HEK293 (cell line): Measurements from ENCODE around the gene HSPH1.

Experiments
- BCL6B ChIP-seq: fragments of 450-650 bp; formaldehyde crosslinking; IDR thresholded peaks from 2 replicates; pipeline ENCODE4 v1.5.1; 2017; ENCODE audit warnings: missing biosample characterization, missing genetic modification characterization
- INSM2 ChIP-seq: fragments of 450-650 bp; formaldehyde crosslinking; IDR thresholded peaks from 2 replicates; pipeline ENCODE4 v1.5.1; 2016; ENCODE audit warnings: missing biosample characterization, missing genetic modification characterization
- KLF1 ChIP-seq: fragments of 450-650 bp; formaldehyde crosslinking; IDR thresholded peaks from 2 replicates; pipeline ENCODE4 v1.5.1; 2016; ENCODE audit warnings: missing biosample characterization, missing genetic modification characterization
- KLF10 ChIP-seq: fragments of 450-650 bp; IDR thresholded peaks from 2 replicates; pipeline ENCODE4 v1.5.1; 2018; ENCODE audit warnings: missing biosample characterization, mild to moderate bottlenecking, missing genetic modification characterization
- KLF8 ChIP-seq: fragments of 450-650 bp; formaldehyde crosslinking; IDR thresholded peaks from 2 replicates; pipeline ENCODE4 v1.5.1; 2016; ENCODE audit warnings: missing biosample characterization, missing genetic modification characterization
- KLF9 ChIP-seq: fragments of 450-650 bp; formaldehyde crosslinking; IDR thresholded peaks from 2 replicates; pipeline ENCODE4 v1.5.1; 2016; ENCODE audit warnings: missing biosample characterization, missing genetic modification characterization, low read depth
- PRDM1 ChIP-seq: fragments of 450-650 bp; formaldehyde crosslinking; IDR thresholded peaks from 2 replicates; pipeline ENCODE4; 2016; ENCODE audit warnings: missing biosample characterization, missing genetic modification characterization
- REST ChIP-seq: fragments of 450-650 bp; formaldehyde crosslinking; IDR thresholded peaks from 2 replicates; pipeline ENCODE4 v1.5.1; 2016; ENCODE audit warnings: missing biosample characterization, missing genetic modification characterization
- YY1 ChIP-seq: fragments of 450-650 bp; formaldehyde crosslinking; IDR thresholded peaks from 2 replicates; pipeline ENCODE4 v1.5.1; 2018; ENCODE audit warnings: missing biosample characterization, missing genetic modification characterization
- ZBTB11 ChIP-seq: fragments of 450-650 bp; formaldehyde crosslinking; conservative IDR thresholded peaks from 2 replicates; pipeline ENCODE4 v1.5.1; 2016; ENCODE audit warnings: low read depth, missing biosample characterization, missing genetic modification characterization
- ZBTB17 ChIP-seq: fragments of 450-650 bp; formaldehyde crosslinking; IDR thresholded peaks from 2 replicates; pipeline ENCODE4 v1.5.1; 2016; ENCODE audit warnings: missing biosample characterization, missing genetic modification characterization
- ZBTB21 ChIP-seq: fragments of 450-650 bp; formaldehyde crosslinking; IDR thresholded peaks from 2 replicates; pipeline ENCODE4 v1.5.1; 2017; ENCODE audit warnings: missing biosample characterization, missing genetic modification characterization
- ZBTB48 ChIP-seq: fragments of 450-650 bp; formaldehyde crosslinking; IDR thresholded peaks from 2 replicates; pipeline ENCODE4 v1.5.1; 2016; ENCODE audit warnings: missing biosample characterization, missing genetic modification characterization
- ZFP69B ChIP-seq: fragments of 450-650 bp; formaldehyde crosslinking; IDR thresholded peaks from 2 replicates; pipeline ENCODE4 v1.5.1; 2016; ENCODE audit warnings: missing biosample characterization, missing genetic modification characterization
- ZIC2 ChIP-seq: fragments of 450-650 bp; formaldehyde crosslinking; IDR thresholded peaks from 2 replicates; pipeline ENCODE4 v1.5.1; 2016; ENCODE audit warnings: missing biosample characterization, missing genetic modification characterization
- ZNF10 ChIP-seq: fragments of 450-650 bp; formaldehyde crosslinking; IDR thresholded peaks from 2 replicates; pipeline ENCODE4 v1.5.1; 2017; ENCODE audit warnings: missing biosample characterization, missing genetic modification characterization
- ZNF2 ChIP-seq: fragments of 450-650 bp; formaldehyde crosslinking; IDR thresholded peaks from 2 replicates; pipeline ENCODE4 v1.5.1; 2016; ENCODE audit warnings: missing biosample characterization, missing genetic modification characterization
- ZNF214 ChIP-seq: fragments of 450-650 bp; formaldehyde crosslinking; IDR thresholded peaks from 2 replicates; pipeline ENCODE4 v1.5.1; 2017; ENCODE audit warnings: missing biosample characterization, mild to moderate bottlenecking, missing genetic modification characterization, borderline replicate concordance
- ZNF362 ChIP-seq: fragments of 450-650 bp; formaldehyde crosslinking; IDR thresholded peaks from 2 replicates; pipeline ENCODE4 v1.5.1; 2016; ENCODE audit warnings: missing biosample characterization, missing genetic modification characterization
- ZNF521 ChIP-seq: fragments of 450-650 bp; formaldehyde crosslinking; IDR thresholded peaks from 2 replicates; pipeline ENCODE4 v1.5.1; 2017; ENCODE audit warnings: missing biosample characterization, mild to moderate bottlenecking, missing genetic modification characterization
- ZNF558 ChIP-seq: fragments of 450-650 bp; formaldehyde crosslinking; IDR thresholded peaks from 2 replicates; pipeline ENCODE4 v1.5.1; 2016; ENCODE audit warnings: missing biosample characterization, missing genetic modification characterization
- ZNF580 ChIP-seq: fragments of 450-650 bp; formaldehyde crosslinking; IDR thresholded peaks from 2 replicates; pipeline ENCODE4 v1.5.1; 2016; ENCODE audit warnings: missing biosample characterization, missing genetic modification characterization
- ZNF585B ChIP-seq: fragments of 450-650 bp; formaldehyde crosslinking; IDR thresholded peaks from 2 replicates; pipeline ENCODE4 v1.5.1; 2016; ENCODE audit warnings: missing biosample characterization, missing genetic modification characterization
- ZNF629 ChIP-seq: fragments of 450-650 bp; formaldehyde crosslinking; IDR thresholded peaks from 2 replicates; pipeline ENCODE4 v1.5.1; 2017; ENCODE audit warnings: missing biosample characterization, missing genetic modification characterization
- ZNF785 ChIP-seq: fragments of 450-650 bp; formaldehyde crosslinking; IDR thresholded peaks from 2 replicates; pipeline ENCODE4 v1.5.1; 2016; ENCODE audit warnings: missing biosample characterization, missing genetic modification characterization
- ZNF792 ChIP-seq: fragments of 450-650 bp; formaldehyde crosslinking; IDR thresholded peaks from 2 replicates; pipeline ENCODE4 v1.5.1; 2016; ENCODE audit warnings: missing biosample characterization, missing genetic modification characterization
- ZSCAN30 ChIP-seq: fragments of 450-650 bp; IDR thresholded peaks from 2 replicates; pipeline ENCODE4 v1.5.1; 2018; ENCODE audit warnings: missing biosample characterization, mild to moderate bottlenecking, missing genetic modification characterization, moderate library complexity
- ZXDB ChIP-seq: fragments of 450-650 bp; formaldehyde crosslinking; IDR thresholded peaks from 2 replicates; pipeline ENCODE4 v1.5.1; 2016; ENCODE audit warnings: missing biosample characterization, missing genetic modification characterization

The HSPH1 gene

GRCh38 chr13:31162151-31163008, 676 bp upstream of the HSPH1 start (continued):
- TF ChIP-seq ZBTB11 (tag by site-specific recombination) (no peak; the same call in 1 of the 2 replicates), ZIC2 (tag by site-specific recombination) (peak; percentile 14; the same call in 1 of the 2 replicates), KLF10 (tag by site-specific recombination) (peak; percentile 94), ZNF362 (tag by site-specific recombination) (peak; percentile 87), KLF9 (tag by site-specific recombination) (0 out of 2 replicates have a peak, but pooled peaks have one; percentile 6), ZNF629 (tag by site-specific recombination) (peak; percentile 99), ZFP69B (tag by site-specific recombination) (peak; percentile 51; the same call in 1 of the 2 replicates), KLF8 (tag by site-specific recombination) (peak; percentile 78), ZNF580 (tag by site-specific recombination) (peak; percentile 68; the same call in 1 of the 2 replicates), KLF1 (tag by site-specific recombination) (peak; percentile 82), ZNF10 (tag by site-specific recombination) (0 out of 2 replicates have a peak, but pooled peaks have one; percentile 57), REST (peak; percentile 72), ZNF558 (tag by site-specific recombination) (peak; percentile 49; the same call in 1 of the 2 replicates), INSM2 (tag by site-specific recombination) (0 out of 2 replicates have a peak, but pooled peaks have one; percentile 39), ZXDB (peak; percentile 77), ZNF214 (tag by site-specific recombination) (no peak), ZNF792 (tag by site-specific recombination) (no peak), PRDM1 (peak; percentile 42; the same call in 1 of the 2 replicates), ZSCAN30 (tag by site-specific recombination) (0 out of 2 replicates have a peak, but pooled peaks have one; percentile 12), ZNF521 (tag by site-specific recombination) (no peak), ZNF785 (no peak), YY1 (tag by site-specific recombination) (peak; percentile 45; the same call in 1 of the 2 replicates), ZBTB17 (tag by site-specific recombination) (peak; percentile 74), ZNF2 (tag by site-specific recombination) (peak; percentile 77), BCL6B (tag by site-specific recombination) (no peak), ZBTB48 (tag by site-specific recombination) (peak; percentile 64), ZNF585B (tag by site-specific recombination) (no peak), ZBTB21 (tag by site-specific recombination) (peak; percentile 97)
